MM.1S (cell line): Measurements from ENCODE around the gene CD7.

Source experiments
- DNase-seq: peaks from one replicate; pipeline ENCODE4 v3.0.0-alpha.2; 2015
- H2AFZ ChIP-seq: fragments of 300-600 bp; sonication (generic); 2 replicates; pipeline ENCODE4 v1.6.0; 2016; ENCODE audit warnings: antibody characterized with exemption, low read length
- H3F3A ChIP-seq: fragments of 300-600 bp; sonication (generic); 2 replicates; pipeline ENCODE4 v1.6.1; 2016; ENCODE audit warnings: mild to moderate bottlenecking, antibody characterized with exemption, low read length, moderate library complexity, mixed read lengths; ENCODE audit not compliant: insufficient read depth
- H3K27ac ChIP-seq: fragments of 300-600 bp; sonication (generic); 2 replicates; pipeline ENCODE4 v1.5.1; 2016; ENCODE audit warnings: mild to moderate bottlenecking, low read length
- H3K27me3 ChIP-seq: fragments of 300-600 bp; sonication (generic); replicated peaks from 2 replicates; pipeline ENCODE4 v1.6.0; 2016; ENCODE audit warnings: low read length; ENCODE audit not compliant: insufficient read depth
- H3K36me3 ChIP-seq: fragments of 300-600 bp; sonication (generic); replicated peaks from 2 replicates; pipeline ENCODE4 v1.6.1; 2016; ENCODE audit warnings: mild to moderate bottlenecking, low read length, mixed read lengths; ENCODE audit not compliant: insufficient read depth
- H3K4me1 ChIP-seq: fragments of 300-600 bp; sonication (generic); 2 replicates; pipeline ENCODE4 v1.6.1; 2016; ENCODE audit warnings: low read length, mixed read lengths
- H3K4me2 ChIP-seq: fragments of 300-600 bp; sonication (generic); 2 replicates; pipeline ENCODE4 v1.6.0; 2016; ENCODE audit warnings: low read depth, low read length
- H3K4me3 ChIP-seq: fragments of 300-600 bp; sonication (generic); 2 replicates; pipeline ENCODE4 v1.5.1; 2016; ENCODE audit warnings: low read length, mixed read lengths
- H3K79me2 ChIP-seq: fragments of 300-600 bp; sonication (generic); 2 replicates; pipeline ENCODE4 v1.6.1; 2016; ENCODE audit warnings: mixed run types, low read length, mixed read lengths
- H3K9ac ChIP-seq: fragments of 300-600 bp; sonication (generic); 2 replicates; pipeline ENCODE4 v1.6.1; 2016; ENCODE audit warnings: low read length, mixed read lengths
- H3K9me2 ChIP-seq: fragments of 300-600 bp; sonication (generic); replicated peaks from 2 replicates; pipeline ENCODE4 v1.6.1; 2016; ENCODE audit warnings: mild to moderate bottlenecking, low read length, mixed read lengths; ENCODE audit not compliant: insufficient read depth
- H3K9me3 ChIP-seq: fragments of 300-600 bp; sonication (generic); replicated peaks from 2 replicates; pipeline ENCODE4 v1.6.1; 2016; ENCODE audit warnings: mild to moderate bottlenecking, low read length, mixed read lengths; ENCODE audit not compliant: insufficient read depth
- H4K20me1 ChIP-seq: fragments of 300-600 bp; sonication (generic); 2 replicates; pipeline ENCODE4 v1.6.1; 2016; ENCODE audit warnings: mild to moderate bottlenecking, low read length, moderate library complexity, mixed read lengths; ENCODE audit not compliant: insufficient read depth
- CTCF ChIP-seq: fragments of 300-600 bp; sonication (generic); IDR thresholded peaks from 2 replicates; pipeline ENCODE4 v1.5.1; 2016; ENCODE audit warnings: antibody characterized with exemption, low read length, mixed read lengths
- EZH2 ChIP-seq: fragments of 300-600 bp; sonication (generic); optimal IDR thresholded peaks from 2 replicates; pipeline ENCODE3; 2017; ENCODE audit warnings: low read depth, mild to moderate bottlenecking, antibody characterized with exemption, low read length, mixed read lengths
- EZH2phosphoT487 ChIP-seq: fragments of 300-600 bp; sonication (generic); IDR thresholded peaks from 2 replicates; pipeline ENCODE4 v1.6.1; 2018; ENCODE audit warnings: antibody characterized with exemption, low read length

Gene CD7

GRCh38 chr17:82302568-82302963 is 14.8 kb downstream of the CD7 start:
- TF ChIP-seq EZH2phosphoT487 (no peak), EZH2 (no peak)
- H3K9me3 ChIP-seq, result no peaks in the 10 kb centered on the region
- H3K27ac ChIP-seq, result no peak overlapping the region
- no peak overlapping the region for H3K4me3 ChIP-seq
- peaks cover 18% of the 10 kb centered on the region for H3F3A ChIP-seq
- H3K9me2 ChIP-seq, result no peaks in the 10 kb centered on the region
- no peak overlapping the region for H3K4me2 ChIP-seq
- peaks cover 17% of the 10 kb centered on the region for H3K4me1 ChIP-seq
- H2AFZ ChIP-seq, result no peak overlapping the region
- no peak for DNase-seq
- no peaks in the 10 kb centered on the region for H3K27me3 ChIP-seq
- no peaks in the 10 kb centered on the region for H4K20me1 ChIP-seq
- no peak overlapping the region for H3K9ac ChIP-seq
- no peaks in the 10 kb centered on the region for H3K36me3 ChIP-seq
- no peaks in the 10 kb centered on the region for H3K79me2 ChIP-seq

DNA sequence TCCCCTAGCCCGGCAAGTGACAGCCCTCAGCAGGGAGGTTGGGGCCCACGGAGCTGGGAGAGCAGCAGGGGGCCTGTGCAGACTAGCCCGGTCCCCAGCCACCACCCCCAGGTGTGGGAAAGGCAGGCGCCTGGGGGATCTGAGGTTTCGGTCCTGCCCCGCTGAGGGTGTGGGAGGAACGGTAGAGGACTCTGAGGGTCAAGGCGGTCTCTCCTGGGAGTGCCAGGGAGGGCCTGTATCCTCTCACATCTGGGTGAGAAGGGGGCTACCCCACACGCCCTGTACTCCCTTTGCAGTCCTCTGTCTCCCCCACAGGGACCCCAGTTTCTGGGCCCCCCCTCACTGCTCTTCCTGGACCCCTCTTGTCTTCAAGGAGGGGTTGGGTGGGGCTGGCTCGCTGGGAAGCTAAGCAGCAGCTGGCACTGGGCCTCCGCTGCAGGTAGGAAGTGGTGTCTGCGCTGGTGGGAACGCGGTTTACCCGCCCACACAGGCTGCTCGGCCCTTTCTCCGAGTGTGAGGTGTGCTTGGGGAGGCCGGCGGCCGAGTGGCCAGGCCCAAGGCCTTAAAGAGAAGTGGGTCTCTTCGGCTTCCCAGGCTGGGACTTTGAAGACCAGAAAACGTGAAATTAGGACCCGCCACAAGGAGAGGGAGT is 15.4 kb downstream of the CD7 start:
- peaks cover 17% of the 10 kb centered on the region for H3K4me1 ChIP-seq
- TF ChIP-seq EZH2phosphoT487, result no peak
- TF ChIP-seq CTCF, result no peak
- no peak for TF ChIP-seq EZH2
- H3K79me2 ChIP-seq, result no peaks in the 10 kb centered on the region
- H3K4me3 ChIP-seq, result no peak overlapping the region
- peaks cover 23% of the 10 kb centered on the region for H3F3A ChIP-seq
- H3K27me3 ChIP-seq, result no peaks in the 10 kb centered on the region
- no peak overlapping the region for H2AFZ ChIP-seq
- no peak for DNase-seq
- H3K9ac ChIP-seq, result no peak overlapping the region
- no peak overlapping the region for H3K27ac ChIP-seq
- no peaks in the 10 kb centered on the region for H4K20me1 ChIP-seq
- H3K9me2 ChIP-seq, result no peaks in the 10 kb centered on the region
- H3K36me3 ChIP-seq, result no peaks in the 10 kb centered on the region
- H3K4me2 ChIP-seq, result no peak overlapping the region
- no peaks in the 10 kb centered on the region for H3K9me3 ChIP-seq

DNA sequence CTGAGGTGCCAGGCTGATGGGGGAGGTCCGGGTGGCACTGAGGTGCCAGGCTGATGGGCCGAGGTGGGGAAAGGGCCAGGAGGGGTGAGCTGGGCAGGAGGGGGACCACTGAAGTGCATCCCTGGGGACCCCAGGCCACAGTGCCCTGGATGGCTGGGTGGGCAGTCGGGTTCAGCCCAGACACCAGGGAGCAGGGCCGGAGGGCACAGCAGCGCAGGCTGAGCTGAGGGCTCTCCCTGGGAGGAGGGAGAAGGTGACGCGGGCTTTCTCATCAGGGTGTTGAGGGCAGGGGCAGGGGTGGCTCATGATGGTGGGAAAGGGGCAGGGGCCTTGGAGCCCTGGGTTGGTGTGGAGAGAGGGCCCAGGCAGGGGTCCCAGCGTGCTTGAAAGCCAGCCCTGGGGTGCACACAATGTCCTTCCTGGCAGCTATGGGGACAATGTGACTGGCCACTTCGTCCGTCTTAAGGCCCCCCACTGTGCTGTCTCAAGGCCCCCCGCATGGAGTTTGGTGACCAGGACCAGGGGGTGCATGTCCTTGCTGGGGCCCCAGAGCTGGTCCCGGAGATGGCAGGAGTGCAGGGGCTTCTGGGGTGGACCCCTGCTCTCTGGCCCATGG is 16.0 kb downstream of the CD7 start:
- DNase-seq, result no peak
- Histone ChIP-seq H3K4me3 (no peak overlapping the region), H3K36me3 (no peaks in the 10 kb centered on the region), H3K9me3 (no peaks in the 10 kb centered on the region), H3K4me1 (peaks cover 19% of the 10 kb centered on the region), H2AFZ (no peak overlapping the region), H4K20me1 (no peaks in the 10 kb centered on the region), H3K27ac (no peak overlapping the region), H3K4me2 (no peak overlapping the region), H3K9ac (no peak overlapping the region), H3K79me2 (no peaks in the 10 kb centered on the region), H3F3A (peaks cover 29% of the 10 kb centered on the region), H3K27me3 (no peaks in the 10 kb centered on the region), H3K9me2 (no peaks in the 10 kb centered on the region)
- TF ChIP-seq EZH2phosphoT487, result no peak
- no peak for TF ChIP-seq CTCF
- TF ChIP-seq EZH2, result no peak
